Measurements from ENCODE around the gene DTX4. TPM values are rescaled to one million over a fixed set of nuclear protein-coding genes. Genes with fewer than 3 reads are reported as not detected.
"Not testable (repeated sequence)": the region's sequence is repeated elsewhere in the genome, so short reads cannot be mapped to it uniquely, and the experiment has no call there.

Gene DTX4
- total RNA-seq (2014; rRNA removed) = 4.0 and 4.9 TPM in 2 replicates
- percentile 46 among the genes with signal in this experiment for Bru-seq, nascent RNA
- percentile 48 among the genes with signal in this experiment for BruChase-seq, experiment 1, labeled RNA remaining after a 6-hour chase
- BruChase-seq, experiment 2, labeled RNA remaining after a 2-hour chase = percentile 46 among the genes with signal in this experiment
- long read RNA-seq, full-length matches to known transcripts = 2 of 7 reads
- long read RNA-seq, partial matches to known transcripts = 0 of 7 reads
- long read RNA-seq, other reads (novel, unspliced or antisense) = 5 of 7 reads

- no peak within 1 kb of the TSS for H3K27ac ChIP-seq (ENCODE audit: low read length)
- H3K27me3 ChIP-seq (ENCODE audit: low read length) = peaks cover 27% of the 10 kb centered on the region
- H3K4me3 ChIP-seq (ENCODE audit: low read length) = peak within 1 kb of the TSS; percentile 78
- intact Hi-C loops (cut with micrococcal nuclease) = loop anchor here (1.0 kb wide), 3 partner anchors 37 to 259 kb away; no protein-coding TSS in a partner anchor
- no peaks in the 10 kb centered on the region for H4K20me1 ChIP-seq (ENCODE audit: low read length)
- H3K79me2 ChIP-seq (ENCODE audit: low read length) = peaks cover 9% of the 10 kb centered on the region
- H3K4me2 ChIP-seq (ENCODE audit: low read length) = peak within 1 kb of the TSS; percentile 99
- TF ChIP-seq EZH2phosphoT487 (IDR thresholded peaks at IDR 0.05; ENCODE audit: borderline replicate concordance, low read length) = no peak
- peak; percentile 84 for TF ChIP-seq CTCF (conservative IDR thresholded peaks at IDR 0.05; ENCODE audit: low read depth, low read length)
- no peaks in the 10 kb centered on the region for H3K9me2 ChIP-seq (replicated peaks; ENCODE audit: low read length)
- H3K36me3 ChIP-seq (ENCODE audit: low read depth, low read length) = no peaks in the 10 kb centered on the region
- H3K9ac ChIP-seq (ENCODE audit: low read length) = peak within 1 kb of the TSS; percentile 45; the same call in 1 of the 2 replicates
- H3K9me3 ChIP-seq (ENCODE audit: low read length) = no peaks in the 10 kb centered on the region
- peak; percentile 93 for DNase-seq
- peaks cover 3% of the 10 kb centered on the region for H3F3A ChIP-seq (ENCODE audit: low read length, unreplicated experiment)
- peak within 1 kb of the TSS; percentile 92 for H2AFZ ChIP-seq (ENCODE audit: low read length)
- H3K4me1 ChIP-seq (ENCODE audit: insufficient read depth, low read length) = peaks cover 37% of the 10 kb centered on the region
- ATAC-seq = peak; percentile 89
- BruUV-seq (replicated peaks) = no TSS peak
- CTCF ChIA-PET = interaction anchor here (0.5 to 2.0 kb wide), 14 partner anchors 11 to 1200 kb away, joined by 3 to 23 read pairs (median 3); partner anchors contain the start of gene FAM111B
- POLR2A ChIA-PET (ENCODE audit: unreplicated experiment) = no interaction called here
Measured at GRCh38 chr11:59171508-59172322, at the start of gene DTX4. TSS of gene DTX4 (plus strand) at chr11:59172132. CDS start at chr11:59172596, 464 bp downstream.

- Histone ChIP-seq H3K9me3 (ENCODE audit: low read length) (peaks cover 13% of the 10 kb centered on the region; the same call in 1 of the 2 replicates), H3K4me2 (ENCODE audit: low read length) (peak overlapping the region; percentile 67), H3K36me3 (ENCODE audit: low read depth, low read length) (peaks cover 37% of the 10 kb centered on the region), H3K27ac (ENCODE audit: low read length) (no peak overlapping the region), H2AFZ (ENCODE audit: low read length) (peak overlapping the region; percentile 72), H3K4me1 (ENCODE audit: insufficient read depth, low read length) (0 out of 2 replicates have a peak, but pooled peaks cover 3% of the 10 kb centered on the region), H4K20me1 (ENCODE audit: low read length) (no peaks in the 10 kb centered on the region), H3K27me3 (ENCODE audit: low read length) (no peaks in the 10 kb centered on the region), H3K79me2 (ENCODE audit: low read length) (0 out of 2 replicates have a peak, but pooled peaks cover under 1% of the 10 kb centered on the region), H3K9ac (ENCODE audit: low read length) (no peak overlapping the region), H3K4me3 (ENCODE audit: low read length) (peak overlapping the region; percentile 40), H3K9me2 (replicated peaks; ENCODE audit: low read length) (no peaks in the 10 kb centered on the region), H3F3A (ENCODE audit: low read length, unreplicated experiment) (no peaks in the 10 kb centered on the region)
- ChIA-PET CTCF (interaction anchor here (0.5 to 1.3 kb wide), 10 partner anchors 8 to 156 kb away, joined by 3 to 9 read pairs (median 4); partner anchors contain the start of gene FAM111B), POLR2A (ENCODE audit: unreplicated experiment) (interaction anchor here (0.5 kb wide), 1 partner anchor 27 kb away, joined by 6 read pairs; no protein-coding TSS in a partner anchor)
- DNase-seq (peak; percentile 85), ATAC-seq (peak; percentile 100)
- intact Hi-C loops (cut with micrococcal nuclease) = loop anchor here (1.0 kb wide), 2 partner anchors 39 to 83 kb away; no protein-coding TSS in a partner anchor
- TF ChIP-seq CTCF (conservative IDR thresholded peaks at IDR 0.05; ENCODE audit: low read depth, low read length) (peak; percentile 98), EZH2phosphoT487 (IDR thresholded peaks at IDR 0.05; ENCODE audit: borderline replicate concordance, low read length) (no peak)
- no TSS peak for BruUV-seq (replicated peaks)
Measured at GRCh38 chr11:59135648-59136461, 36.1 kb upstream of the DTX4 start.

- H3K9me2 ChIP-seq (replicated peaks; ENCODE audit: low read length); H3K79me2 ChIP-seq (ENCODE audit: low read length); H3F3A ChIP-seq (ENCODE audit: low read length, unreplicated experiment); BruUV-seq (replicated peaks); H3K9ac ChIP-seq (ENCODE audit: low read length); H4K20me1 ChIP-seq (ENCODE audit: low read length); H3K27ac ChIP-seq (ENCODE audit: low read length); H3K4me3 ChIP-seq (ENCODE audit: low read length); ATAC-seq; POLR2A ChIA-PET (ENCODE audit: unreplicated experiment); DNase-seq; H3K27me3 ChIP-seq (ENCODE audit: low read length); H3K4me1 ChIP-seq (ENCODE audit: insufficient read depth, low read length): not testable (repeated sequence)
- H3K9me3 ChIP-seq (ENCODE audit: low read length) = peaks cover 13% of the 10 kb centered on the region; the same call in 1 of the 2 replicates
- intact Hi-C loops (cut with micrococcal nuclease) = loop anchor here (1.0 kb wide), 2 partner anchors 39 to 83 kb away; no protein-coding TSS in a partner anchor
- H3K4me2 ChIP-seq (ENCODE audit: low read length) = peak overlapping the region; percentile 67; the same call in 1 of the 2 replicates
- CTCF ChIA-PET = interaction anchor here (1.1 to 1.3 kb wide), 2 partner anchors 8 to 22 kb away, joined by 4 read pairs; no protein-coding TSS in a partner anchor
- peaks cover 30% of the 10 kb centered on the region for H3K36me3 ChIP-seq (ENCODE audit: low read depth, low read length)
- H2AFZ ChIP-seq (ENCODE audit: low read length) = peak overlapping the region; percentile 72; the same call in 1 of the 2 replicates
Measured at GRCh38 chr11:59136551-59136950, 35.4 kb upstream of the DTX4 start.
